ENCODE results near the gene ZNF507. TPM values are rescaled to one million over a fixed set of nuclear protein-coding genes. Genes with fewer than 3 reads are reported as not detected.
A peak's percentile ranks its signal among the peaks of the same experiment; 100 is the strongest.

The ZNF507 gene
- polyA plus RNA-seq, 3 donors = 0.08 to 0.39 (median 0.10) TPM

GRCh38 chr19:32330213-32330857 lies 15.1 kb upstream of the ZNF507 start:
- Histone ChIP-seq H4K20me1 (ENCODE audit: insufficient read depth, low read length) (no peaks in the 10 kb centered on the region), H3K27me3 (ENCODE audit: control insufficient read depth in 2 of 2, insufficient read depth in 2 of 2, low read length in 2 of 2) (peaks cover 80 to 92% of the 10 kb centered on the region in 2 donors), H2AFZ (ENCODE audit: insufficient read depth, low read depth, low read length, poor library complexity, severe bottlenecking) (no peak overlapping the region), H3K79me2 (ENCODE audit: insufficient read depth, low read length) (no peaks in the 10 kb centered on the region), H3K36me3 (replicated peaks in 1 of 2; ENCODE audit: control insufficient read depth in 1 of 2, insufficient read depth in 2 of 2, low read length in 2 of 2) (no peaks in the 10 kb centered on the region), H3K27ac (ENCODE audit: low read depth in 1 of 2, low read length in 2 of 2) (no peak overlapping the region), H3K4me2 (replicated peaks; ENCODE audit: extremely low read depth, low read length, poor library complexity, severe bottlenecking) (no peak overlapping the region), H3K9ac (ENCODE audit: insufficient read depth, low read length, poor library complexity, severe bottlenecking) (no peak overlapping the region), H3K4me3 (replicated peaks in 1 of 3; ENCODE audit: low read depth in 2 of 3, low read length in 3 of 3) (no peak overlapping the region), H3K4me1 (ENCODE audit: control insufficient read depth in 1 of 2, insufficient read depth in 2 of 2, low read length in 2 of 2) (no peaks in the 10 kb centered on the region), H3K9me3 (replicated peaks in 1 of 2; ENCODE audit: control insufficient read depth in 1 of 2, insufficient read depth in 1 of 2, low read length in 2 of 2) (peaks cover 0 to 11% of the 10 kb centered on the region in 2 donors)
- TF ChIP-seq CTCF (IDR thresholded peaks at IDR 0.05) = no peak
- H3K4me1 Mint-ChIP-seq = no peaks in the 10 kb centered on the region
- H3K27me3 Mint-ChIP-seq (ENCODE audit: low read depth in 3 of 3) = peaks cover 89 to 97% (median 92%) of the 10 kb centered on the region in 3 donors
- intact Hi-C loops (cut with micrococcal nuclease) = no loop called here
- no peak overlapping the region for H3K27ac Mint-ChIP-seq
- DNase-seq = no peak
- peaks cover 0 to 21% (median 2%) of the 10 kb centered on the region in 7 donors for H3K9me3 Mint-ChIP-seq
- WGBS (ENCODE audit: insufficient coverage) = 85% methylated on average over 10 of the region's 17 CpGs
- no peaks in the 10 kb centered on the region for H3K36me3 Mint-ChIP-seq
- peak overlapping the region in 1 of 2 donors; percentile 81 for H3K4me3 Mint-ChIP-seq

DNA sequence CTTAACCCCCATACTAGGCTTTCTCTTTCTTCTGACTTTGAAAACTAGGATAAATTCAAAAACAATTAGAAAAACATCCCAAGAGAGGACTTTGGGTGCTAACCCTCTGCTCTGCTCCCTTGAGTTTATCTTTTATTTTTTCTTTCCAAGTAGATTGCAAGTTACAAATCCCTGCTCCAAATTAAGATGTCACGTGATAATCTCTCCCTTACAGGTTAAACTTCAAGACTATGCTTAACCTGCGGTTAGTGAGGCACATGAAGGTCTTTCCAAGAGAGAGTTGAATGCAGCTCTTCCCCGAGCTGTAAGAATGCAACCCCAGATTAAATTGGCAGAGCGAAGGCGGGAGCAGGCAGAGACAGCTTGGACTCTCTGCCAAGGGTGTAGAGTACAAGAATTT lies 12.2 kb upstream of the ZNF507 start:
- H2AFZ ChIP-seq (ENCODE audit: insufficient read depth, low read depth, low read length, poor library complexity, severe bottlenecking) = no peak overlapping the region
- H3K9me3 ChIP-seq (replicated peaks in 1 of 2; ENCODE audit: control insufficient read depth in 1 of 2, insufficient read depth in 1 of 2, low read length in 2 of 2) = peaks cover 0 to 20% of the 10 kb centered on the region in 2 donors
- DNase-seq = no peak
- H3K36me3 ChIP-seq (replicated peaks in 1 of 2; ENCODE audit: control insufficient read depth in 1 of 2, insufficient read depth in 2 of 2, low read length in 2 of 2) = no peaks in the 10 kb centered on the region
- no peaks in the 10 kb centered on the region for H3K79me2 ChIP-seq (ENCODE audit: insufficient read depth, low read length)
- H3K27me3 ChIP-seq (ENCODE audit: control insufficient read depth in 2 of 2, insufficient read depth in 2 of 2, low read length in 2 of 2) = peaks cover 91 to 100% of the 10 kb centered on the region in 2 donors
- no peak overlapping the region for H3K9ac ChIP-seq (ENCODE audit: insufficient read depth, low read length, poor library complexity, severe bottlenecking)
- H3K27ac Mint-ChIP-seq = no peak overlapping the region
- H3K4me3 ChIP-seq (replicated peaks in 1 of 3; ENCODE audit: low read depth in 2 of 3, low read length in 3 of 3) = no peak overlapping the region
- H3K27me3 Mint-ChIP-seq (ENCODE audit: low read depth in 3 of 3) = peaks cover 96% of the 10 kb centered on the region in 3 donors
- H3K4me3 Mint-ChIP-seq = peak overlapping the region in 1 of 2 donors; percentile 73
- H3K9me3 Mint-ChIP-seq = peaks cover 0 to 26% (median 3%) of the 10 kb centered on the region in 7 donors
- H3K27ac ChIP-seq (ENCODE audit: low read depth in 1 of 2, low read length in 2 of 2) = no peak overlapping the region
- H3K4me2 ChIP-seq (replicated peaks; ENCODE audit: extremely low read depth, low read length, poor library complexity, severe bottlenecking) = no peak overlapping the region
- H3K4me1 ChIP-seq (ENCODE audit: control insufficient read depth in 1 of 2, insufficient read depth in 2 of 2, low read length in 2 of 2) = no peaks in the 10 kb centered on the region
- peaks cover 4% of the 10 kb centered on the region for H4K20me1 ChIP-seq (ENCODE audit: insufficient read depth, low read length)
- WGBS (ENCODE audit: insufficient coverage) = 90% methylated on average over 2 of the region's 5 CpGs
- no peak for TF ChIP-seq CTCF (IDR thresholded peaks at IDR 0.05)
- intact Hi-C loops (cut with micrococcal nuclease) = no loop called here
- H3K4me1 Mint-ChIP-seq = no peaks in the 10 kb centered on the region
- H3K36me3 Mint-ChIP-seq = no peaks in the 10 kb centered on the region
